ENCODE results near the gene AVEN. TPM values are rescaled to one million over a fixed set of nuclear protein-coding genes. Genes with fewer than 3 reads are reported as not detected.

Gene AVEN
- total RNA-seq, 4 donors from 2014 or later, result 5.9 to 14.8 (median 13.5) TPM

- no peaks in the 10 kb centered on the region for H3K36me3 ChIP-seq
- WGBS, result 79% methylated on average over 7 of the region's 7 CpGs
- H3K27ac ChIP-seq, result no peak overlapping the region
- TF ChIP-seq, protein P1, sequence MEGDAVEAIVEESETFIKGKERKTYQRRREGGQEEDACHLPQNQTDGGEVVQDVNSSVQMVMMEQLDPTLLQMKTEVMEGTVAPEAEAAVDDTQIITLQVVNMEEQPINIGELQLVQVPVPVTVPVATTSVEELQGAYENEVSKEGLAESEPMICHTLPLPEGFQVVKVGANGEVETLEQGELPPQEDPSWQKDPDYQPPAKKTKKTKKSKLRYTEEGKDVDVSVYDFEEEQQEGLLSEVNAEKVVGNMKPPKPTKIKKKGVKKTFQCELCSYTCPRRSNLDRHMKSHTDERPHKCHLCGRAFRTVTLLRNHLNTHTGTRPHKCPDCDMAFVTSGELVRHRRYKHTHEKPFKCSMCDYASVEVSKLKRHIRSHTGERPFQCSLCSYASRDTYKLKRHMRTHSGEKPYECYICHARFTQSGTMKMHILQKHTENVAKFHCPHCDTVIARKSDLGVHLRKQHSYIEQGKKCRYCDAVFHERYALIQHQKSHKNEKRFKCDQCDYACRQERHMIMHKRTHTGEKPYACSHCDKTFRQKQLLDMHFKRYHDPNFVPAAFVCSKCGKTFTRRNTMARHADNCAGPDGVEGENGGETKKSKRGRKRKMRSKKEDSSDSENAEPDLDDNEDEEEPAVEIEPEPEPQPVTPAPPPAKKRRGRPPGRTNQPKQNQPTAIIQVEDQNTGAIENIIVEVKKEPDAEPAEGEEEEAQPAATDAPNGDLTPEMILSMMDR (IDR thresholded peaks at IDR 0.05), result no peak
- TF ChIP-seq POLR2A (IDR thresholded peaks at IDR 0.05), result no peak
- no peak for TF ChIP-seq POLR2AphosphoS5 (IDR thresholded peaks at IDR 0.05)
- no peak for TF ChIP-seq EP300 (IDR thresholded peaks at IDR 0.05)
- H3K27me3 ChIP-seq, result no peaks in the 10 kb centered on the region
- H3K4me1 ChIP-seq, result no peaks in the 10 kb centered on the region
- no peak for DNase-seq (ENCODE audit: low spot score in 2 of 2)
- no peaks in the 10 kb centered on the region for H3K9me3 ChIP-seq
- no peak overlapping the region for H3K4me3 ChIP-seq
Observed at GRCh38 chr15:33959844-33960548, 79.0 kb downstream of the AVEN start.

DNA sequence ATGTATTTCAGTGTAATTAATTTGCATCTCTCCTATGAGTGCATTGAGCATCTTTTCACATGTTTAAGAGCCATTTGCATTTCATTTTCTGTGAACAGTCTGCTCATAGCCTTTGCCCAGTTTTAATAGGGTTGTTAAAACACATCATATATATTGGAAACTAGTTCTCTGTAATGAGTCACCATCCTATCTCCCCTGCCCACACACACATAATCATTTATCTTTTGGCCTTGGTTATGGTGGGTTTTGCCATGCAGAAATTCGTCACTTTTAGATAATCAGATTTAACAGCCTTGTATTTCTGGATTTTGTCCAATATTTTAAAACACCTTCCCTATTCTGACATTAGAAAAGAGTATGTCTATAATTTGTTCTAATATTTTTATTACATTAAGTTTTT, 82.6 kb downstream of the AVEN start:
- WGBS, result 28% methylated on average over 1 of the region's 1 CpG
- Histone ChIP-seq H3K27ac (no peak overlapping the region), H3K27me3 (no peaks in the 10 kb centered on the region), H3K4me1 (no peaks in the 10 kb centered on the region), H3K4me3 (no peak overlapping the region), H3K36me3 (no peaks in the 10 kb centered on the region), H3K9me3 (no peaks in the 10 kb centered on the region)
- TF ChIP-seq POLR2AphosphoS5 (IDR thresholded peaks at IDR 0.05) (no peak), EP300 (IDR thresholded peaks at IDR 0.05) (no peak), POLR2A (IDR thresholded peaks at IDR 0.05) (no peak)
- TF ChIP-seq, protein P1 (IDR thresholded peaks at IDR 0.05), result no peak
- DNase-seq (ENCODE audit: low spot score in 2 of 2), result no peak

DNA sequence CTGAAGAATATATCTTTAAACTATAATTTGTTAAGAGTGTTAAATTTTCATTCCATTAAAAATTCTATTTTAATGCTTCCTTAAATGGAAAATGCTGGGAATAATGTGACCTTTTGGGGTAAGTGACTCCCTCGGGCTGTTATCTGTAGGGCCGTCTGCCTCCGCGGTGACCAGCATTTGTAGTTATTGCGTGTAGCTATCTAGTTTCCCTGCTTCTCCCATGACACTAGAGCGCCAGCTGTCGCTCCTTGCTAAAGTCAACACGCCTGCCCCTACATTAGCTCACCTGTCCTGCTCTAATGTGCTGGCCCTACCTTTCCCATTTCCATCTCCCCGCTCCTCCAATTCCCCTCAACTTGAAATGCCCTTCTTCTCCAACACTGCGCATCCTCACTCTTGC, 83.1 kb downstream of the AVEN start:
- no peak overlapping the region for H3K4me3 ChIP-seq
- H3K4me1 ChIP-seq, result no peaks in the 10 kb centered on the region
- 73% methylated on average over 10 of the region's 10 CpGs for WGBS
- no peak overlapping the region for H3K27ac ChIP-seq
- no peaks in the 10 kb centered on the region for H3K9me3 ChIP-seq
- no peak for DNase-seq (ENCODE audit: low spot score in 2 of 2)
- H3K27me3 ChIP-seq, result no peaks in the 10 kb centered on the region
- H3K36me3 ChIP-seq, result no peaks in the 10 kb centered on the region
- TF ChIP-seq EP300 (IDR thresholded peaks at IDR 0.05) (no peak), POLR2AphosphoS5 (IDR thresholded peaks at IDR 0.05) (no peak), POLR2A (IDR thresholded peaks at IDR 0.05) (no peak)
- TF ChIP-seq, protein P1 (IDR thresholded peaks at IDR 0.05), result no peak

DNA sequence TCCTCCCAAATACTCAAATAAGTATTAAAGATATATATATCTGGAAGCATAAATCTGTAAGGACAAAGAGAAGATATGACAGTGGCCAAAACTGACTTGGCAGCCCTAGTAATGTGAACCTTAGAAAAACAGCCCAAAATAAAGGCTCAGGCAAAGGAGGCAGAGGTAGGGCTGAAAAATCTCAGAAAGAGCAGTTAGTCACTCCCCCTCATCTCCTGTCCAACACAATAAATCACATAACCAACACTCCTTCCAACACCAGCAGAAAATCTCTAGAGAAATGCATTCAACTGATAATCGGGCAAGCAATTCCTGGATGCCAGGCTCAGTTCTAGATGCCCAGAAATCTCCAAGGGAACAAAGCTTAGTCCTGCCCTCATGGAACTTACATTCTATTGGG, 92.9 kb downstream of the AVEN start:
- Histone ChIP-seq H3K36me3 (no peaks in the 10 kb centered on the region), H3K9me3 (no peaks in the 10 kb centered on the region), H3K4me3 (no peak overlapping the region), H3K27me3 (no peaks in the 10 kb centered on the region), H3K27ac (no peak overlapping the region), H3K4me1 (no peaks in the 10 kb centered on the region)
- no peak for TF ChIP-seq POLR2AphosphoS5 (IDR thresholded peaks at IDR 0.05)
- DNase-seq (ENCODE audit: low spot score in 2 of 2), result no peak
- WGBS, result 91% methylated on average over 1 of the region's 1 CpG

DNA sequence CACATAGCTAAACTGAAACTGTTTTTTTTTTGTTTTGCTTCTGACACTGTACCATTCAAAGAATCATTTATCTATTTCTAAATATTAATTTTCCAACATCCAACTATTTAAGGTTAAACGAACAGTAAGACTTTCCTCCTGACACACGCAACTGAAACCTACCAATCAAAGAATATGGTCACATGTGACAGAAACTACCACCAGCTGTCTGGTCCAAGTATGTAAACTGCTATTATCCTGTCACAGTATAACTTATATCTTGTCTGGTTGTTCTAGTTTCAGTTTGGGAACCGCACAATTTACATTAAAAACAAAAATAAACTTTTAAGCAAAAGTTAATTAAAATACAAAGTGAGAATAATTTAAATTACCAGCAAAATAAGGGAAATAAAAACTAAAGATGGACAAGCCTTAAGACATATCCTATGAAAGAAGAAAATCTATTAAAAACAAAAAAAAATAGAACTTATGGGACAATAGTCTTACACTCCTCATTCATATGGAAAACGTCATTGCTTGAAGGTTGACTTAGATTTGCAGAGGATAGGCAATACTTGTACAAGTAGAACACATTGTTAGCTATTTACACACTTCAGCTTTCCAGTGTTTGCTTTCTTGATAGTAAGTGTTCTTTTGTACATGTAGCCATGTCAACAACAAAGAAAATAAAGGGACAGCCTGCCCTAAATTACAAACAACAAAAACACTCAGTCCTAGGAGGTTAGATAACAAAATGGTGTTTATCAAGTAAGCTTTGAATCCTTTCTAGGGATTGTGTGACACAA, 97.5 kb downstream of the AVEN start:
- no peak for TF ChIP-seq POLR2AphosphoS5 (IDR thresholded peaks at IDR 0.05)
- TF ChIP-seq, protein P1 (IDR thresholded peaks at IDR 0.05), result no peak
- no peak for TF ChIP-seq EP300 (IDR thresholded peaks at IDR 0.05)
- Histone ChIP-seq H3K36me3 (no peaks in the 10 kb centered on the region), H3K4me3 (no peak overlapping the region), H3K27me3 (no peaks in the 10 kb centered on the region), H3K9me3 (no peaks in the 10 kb centered on the region), H3K27ac (no peak overlapping the region), H3K4me1 (no peaks in the 10 kb centered on the region)
- WGBS, result 70% methylated on average over 4 of the region's 4 CpGs
- DNase-seq (ENCODE audit: low spot score in 2 of 2), result no peak
